Neural progenitor cell (in vitro differentiated cells): Measurements from ENCODE around the gene PON2.

Experiments used
- CTCF ChIP-seq: fragments of 200-600 bp; sonication (generic); IDR thresholded peaks from 2 replicates; pipeline ENCODE4 v1.5.1; 2017; ENCODE audit warnings: antibody characterized with exemption, mild to moderate bottlenecking
- EZH2 ChIP-seq: fragments of 200-600 bp; sonication (generic); IDR thresholded peaks from 2 replicates; pipeline ENCODE4 v1.6.1; 2017; ENCODE audit warnings: antibody characterized with exemption, mild to moderate bottlenecking, moderate library complexity

DNA sequence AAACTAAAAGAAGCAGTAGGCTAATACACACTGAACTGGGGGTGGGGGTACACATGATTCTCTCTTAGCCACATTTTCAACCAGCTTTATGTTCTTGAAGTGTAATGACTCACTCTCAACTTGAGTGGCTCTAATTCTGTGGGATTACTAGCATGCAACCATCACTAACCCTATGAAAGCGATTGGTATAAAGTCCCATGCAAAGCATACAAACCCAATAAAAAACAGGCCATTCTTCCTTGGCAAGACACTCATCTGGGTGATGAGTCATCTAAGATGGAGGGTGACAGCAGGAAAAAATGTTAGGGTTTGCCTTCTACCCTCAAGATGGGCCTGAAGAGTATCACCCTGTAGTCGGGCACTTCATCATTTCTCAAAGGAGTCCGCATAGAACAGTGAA is 23.8 kb downstream of the PON2 start:
- TF ChIP-seq CTCF = no peak
- no peak for TF ChIP-seq EZH2
